Measurements from ENCODE around the gene PDIA6. TPM values are rescaled to one million over a fixed set of nuclear protein-coding genes. Genes with fewer than 3 reads are reported as not detected.

PDIA6 gene
- total RNA-seq, 1 donor from 2014 or later: 180 TPM

DNA sequence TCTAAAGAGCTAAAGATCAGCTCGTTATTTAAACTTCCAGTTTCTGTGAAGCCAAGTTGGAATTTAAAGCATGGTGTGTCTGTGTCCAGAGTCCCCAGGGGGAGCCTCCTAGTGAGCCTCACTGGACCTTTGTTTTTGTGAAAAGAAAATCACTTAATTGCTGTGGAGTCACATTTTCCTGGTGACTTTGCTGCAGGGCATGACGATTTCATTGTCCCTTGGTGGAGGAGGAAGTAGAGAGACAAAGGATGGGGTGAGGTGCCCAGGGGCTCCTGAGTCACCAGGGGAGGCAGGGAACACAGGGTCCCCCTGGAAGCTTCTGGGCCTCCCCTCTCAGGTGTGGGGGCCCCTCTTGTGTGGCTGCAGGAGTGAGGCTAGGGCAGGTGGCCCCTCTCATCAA, 71.4 kb downstream of the PDIA6 start:
- TF ChIP-seq, protein P1, sequence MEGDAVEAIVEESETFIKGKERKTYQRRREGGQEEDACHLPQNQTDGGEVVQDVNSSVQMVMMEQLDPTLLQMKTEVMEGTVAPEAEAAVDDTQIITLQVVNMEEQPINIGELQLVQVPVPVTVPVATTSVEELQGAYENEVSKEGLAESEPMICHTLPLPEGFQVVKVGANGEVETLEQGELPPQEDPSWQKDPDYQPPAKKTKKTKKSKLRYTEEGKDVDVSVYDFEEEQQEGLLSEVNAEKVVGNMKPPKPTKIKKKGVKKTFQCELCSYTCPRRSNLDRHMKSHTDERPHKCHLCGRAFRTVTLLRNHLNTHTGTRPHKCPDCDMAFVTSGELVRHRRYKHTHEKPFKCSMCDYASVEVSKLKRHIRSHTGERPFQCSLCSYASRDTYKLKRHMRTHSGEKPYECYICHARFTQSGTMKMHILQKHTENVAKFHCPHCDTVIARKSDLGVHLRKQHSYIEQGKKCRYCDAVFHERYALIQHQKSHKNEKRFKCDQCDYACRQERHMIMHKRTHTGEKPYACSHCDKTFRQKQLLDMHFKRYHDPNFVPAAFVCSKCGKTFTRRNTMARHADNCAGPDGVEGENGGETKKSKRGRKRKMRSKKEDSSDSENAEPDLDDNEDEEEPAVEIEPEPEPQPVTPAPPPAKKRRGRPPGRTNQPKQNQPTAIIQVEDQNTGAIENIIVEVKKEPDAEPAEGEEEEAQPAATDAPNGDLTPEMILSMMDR (IDR thresholded peaks at IDR 0.05): no peak
- DNase-seq: no peak
- Histone ChIP-seq H3K36me3 (no peaks in the 10 kb centered on the region), H3K4me3 (no peak overlapping the region), H3K9me3 (no peaks in the 10 kb centered on the region), H3K27me3 (no peaks in the 10 kb centered on the region), H3K27ac (no peak overlapping the region), H3K4me1 (no peaks in the 10 kb centered on the region)
- intact Hi-C loops (cut with DNase I): no loop called here
- ATAC-seq: no peak

DNA sequence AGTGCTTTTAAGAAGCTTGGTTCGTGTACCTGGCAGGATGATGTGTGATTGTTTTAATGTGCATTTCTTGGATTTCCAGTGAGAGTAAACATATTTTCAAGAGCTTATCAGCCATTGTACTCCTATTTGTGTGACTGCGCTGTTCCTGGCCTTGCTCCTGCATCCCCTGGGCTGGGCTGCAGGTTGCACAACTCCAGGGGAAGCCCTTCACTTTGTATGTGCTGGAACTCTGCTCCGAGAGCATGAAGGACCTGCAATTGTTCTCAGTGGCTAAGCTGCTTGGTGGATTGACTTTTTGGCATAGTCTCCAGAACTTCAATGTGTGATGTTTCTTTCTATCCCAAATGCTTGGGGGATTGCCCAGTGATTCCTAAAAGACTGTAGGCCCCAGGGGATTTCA, 72.4 kb downstream of the PDIA6 start:
- ATAC-seq: peak; percentile 81
- no peaks in the 10 kb centered on the region for H3K4me1 ChIP-seq
- H3K4me3 ChIP-seq: no peak overlapping the region
- no peaks in the 10 kb centered on the region for H3K27me3 ChIP-seq
- TF ChIP-seq, protein P1 (IDR thresholded peaks at IDR 0.05): no peak
- H3K9me3 ChIP-seq: no peaks in the 10 kb centered on the region
- H3K36me3 ChIP-seq: no peaks in the 10 kb centered on the region
- DNase-seq: no peak
- intact Hi-C loops (cut with DNase I): no loop called here
- no peak overlapping the region for H3K27ac ChIP-seq

DNA sequence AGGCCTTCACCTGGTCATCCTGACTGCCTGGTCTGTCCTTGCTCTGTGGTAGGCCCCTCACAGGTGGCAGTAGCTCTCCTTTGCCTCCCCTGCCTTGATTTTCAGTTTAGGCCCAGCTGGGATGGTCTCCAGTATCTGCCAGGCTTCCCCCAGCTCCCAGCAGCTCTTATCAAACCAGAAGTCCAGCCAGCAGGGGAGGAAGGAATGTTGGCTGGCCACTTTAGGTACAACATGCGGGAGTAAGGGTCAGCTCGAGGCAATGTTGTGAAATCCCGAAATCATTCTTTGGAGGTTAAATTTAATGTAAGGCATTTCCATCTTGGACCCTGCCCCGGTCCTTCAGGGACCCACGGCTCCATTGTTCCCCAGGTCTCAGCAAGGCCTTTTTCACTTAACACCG, 74.4 kb downstream of the PDIA6 start:
- H3K36me3 ChIP-seq: no peaks in the 10 kb centered on the region
- H3K27me3 ChIP-seq: no peaks in the 10 kb centered on the region
- H3K4me1 ChIP-seq: no peaks in the 10 kb centered on the region
- no peak for DNase-seq
- no peak overlapping the region for H3K4me3 ChIP-seq
- ATAC-seq: no peak
- TF ChIP-seq, protein P1 (IDR thresholded peaks at IDR 0.05): no peak
- no peak overlapping the region for H3K27ac ChIP-seq
- no peaks in the 10 kb centered on the region for H3K9me3 ChIP-seq
- intact Hi-C loops (cut with DNase I): no loop called here

DNA sequence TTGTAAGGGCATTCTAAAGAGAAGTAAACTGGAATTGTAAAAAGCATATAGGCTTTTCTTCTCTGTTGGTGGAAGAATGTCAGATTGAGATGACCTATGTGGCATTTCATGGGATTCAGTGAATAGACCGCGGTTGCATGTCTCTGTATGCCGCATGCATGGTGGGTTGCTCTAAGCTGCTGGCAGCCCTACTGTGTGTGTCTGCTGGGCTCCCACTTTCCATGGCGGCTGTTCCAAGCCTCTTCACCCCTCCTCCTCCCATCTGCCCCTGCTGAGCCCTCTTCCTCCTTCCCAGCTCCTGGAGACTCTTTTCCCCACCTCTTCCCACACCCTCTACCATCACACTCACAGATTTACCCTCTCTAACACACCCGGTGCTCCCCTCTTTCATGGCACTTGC, 78.6 kb downstream of the PDIA6 start:
- Histone ChIP-seq H3K27me3 (no peaks in the 10 kb centered on the region), H3K4me1 (no peaks in the 10 kb centered on the region), H3K27ac (no peak overlapping the region), H3K36me3 (no peaks in the 10 kb centered on the region), H3K4me3 (no peak overlapping the region), H3K9me3 (no peaks in the 10 kb centered on the region)
- DNase-seq (no peak), ATAC-seq (no peak)
- TF ChIP-seq, protein P1 (IDR thresholded peaks at IDR 0.05): no peak
- intact Hi-C loops (cut with DNase I): no loop called here

DNA sequence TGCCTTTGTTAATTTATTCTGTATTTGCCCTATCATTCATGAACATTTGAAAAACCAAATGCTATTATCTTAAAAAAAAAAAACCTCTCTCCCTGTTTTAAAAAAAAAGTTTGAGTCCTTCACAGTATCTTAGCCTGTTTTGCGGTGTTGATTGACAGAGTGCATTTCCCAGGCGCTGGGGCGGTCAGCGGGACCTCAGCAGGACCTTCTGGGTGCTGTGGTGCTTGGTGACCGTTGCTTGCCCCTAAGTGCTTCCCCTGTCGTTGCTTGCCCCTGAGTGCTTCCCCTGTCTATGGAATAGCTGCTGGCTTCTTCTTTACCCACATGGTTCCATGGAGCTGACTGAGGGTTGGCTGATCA, 79.0 kb downstream of the PDIA6 start:
- no peak overlapping the region for H3K27ac ChIP-seq
- no peaks in the 10 kb centered on the region for H3K9me3 ChIP-seq
- intact Hi-C loops (cut with DNase I): no loop called here
- H3K4me1 ChIP-seq: no peaks in the 10 kb centered on the region
- no peaks in the 10 kb centered on the region for H3K27me3 ChIP-seq
- H3K4me3 ChIP-seq: no peak overlapping the region
- no peaks in the 10 kb centered on the region for H3K36me3 ChIP-seq
- TF ChIP-seq, protein P1 (IDR thresholded peaks at IDR 0.05): no peak
- DNase-seq: no peak
- ATAC-seq: no peak

Other genes with a start within 250 kb of the PDIA6 start
- gene NOL10, start 122.8 kb downstream of the PDIA6 start, total RNA-seq: 19.9 TPM
- not detected for gene ATP6V1C2, start 91.2 kb downstream of the PDIA6 start, total RNA-seq
- 0.17 TPM for gene KCNF1, start 99.1 kb upstream of the PDIA6 start, total RNA-seq

Data from upper lobe of right lung (tissue), 1 donor.